SH-SY5Y (cell line): ENCODE results near the gene SLC35A1.

Experiments
- GATA2 ChIP-seq: IDR thresholded peaks from 2 replicates; pipeline ENCODE4 v1.6.1; 2011; ENCODE audit warnings: mild to moderate bottlenecking, low read depth, low read length
- GATA3 ChIP-seq: IDR thresholded peaks from 2 replicates; pipeline ENCODE4 v1.6.1; 2011; ENCODE audit warnings: low read depth, mild to moderate bottlenecking, low read length, moderate library complexity

DNA sequence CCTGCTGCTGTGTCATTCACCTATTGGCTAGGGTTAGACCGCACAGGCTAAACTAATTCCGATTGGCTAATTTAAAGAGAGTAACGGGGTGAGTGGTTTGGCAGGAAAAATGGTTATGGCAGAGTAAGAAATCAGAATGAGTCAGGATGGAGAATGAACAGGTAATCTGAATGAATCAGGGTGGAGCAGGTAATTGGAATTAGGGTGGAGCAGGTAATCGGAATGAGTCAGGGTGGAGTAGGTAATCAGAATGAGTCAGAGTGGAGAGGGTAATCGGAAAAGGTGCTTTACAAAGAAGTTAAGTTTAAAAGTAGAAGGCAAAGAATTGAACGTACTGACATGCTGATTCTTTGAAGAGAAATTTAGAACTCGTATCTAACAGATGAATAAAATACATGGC, 11.7 kb downstream of the SLC35A1 start:
- no peak for TF ChIP-seq GATA2
- no peak for TF ChIP-seq GATA3
